Large intestine (tissue), 3 donors: Measurements from ENCODE around the gene PRKCE. TPM values are rescaled to one million over a fixed set of nuclear protein-coding genes. Genes with fewer than 3 reads are reported as not detected.

ENCODE experiments used
- DNase-seq, 2 donors: peaks; one replicate each; pipeline versions ENCODE4 v3.0.0 to v3.0.0-alpha.2; 2013
- H3K27ac ChIP-seq: one replicate; pipeline ENCODE4 v1.5.1; 2013; ENCODE audit warnings: low read length
- H3K27me3 ChIP-seq: 2 replicates; pipeline ENCODE4 v1.6.1; 2013; ENCODE audit warnings: low read length; ENCODE audit not compliant: control insufficient read depth, insufficient read depth
- H3K36me3 ChIP-seq: 2 replicates; pipeline ENCODE4 v1.6.1; 2013; ENCODE audit warnings: low read length; ENCODE audit not compliant: control insufficient read depth, insufficient read depth
- H3K4me1 ChIP-seq: one replicate; pipeline ENCODE4 v1.6.1; 2013; ENCODE audit warnings: low read length; ENCODE audit not compliant: control insufficient read depth, insufficient read depth
- H3K4me3 ChIP-seq: one replicate; pipeline ENCODE4 v1.5.1; 2013; ENCODE audit warnings: low read length
- H3K9me3 ChIP-seq: one replicate; pipeline ENCODE4 v1.6.1; 2013; ENCODE audit warnings: mild to moderate bottlenecking, low read depth, low read length, moderate library complexity; ENCODE audit not compliant: control insufficient read depth
- WGBS: methylation state at CpG from one replicate; pipeline ENCODE4 v1.1.5; 2013; ENCODE audit warnings: low lambda C conversion rate; ENCODE audit not compliant: insufficient coverage; 5-methylcytosine and 5-hydroxymethylcytosine counted together
- polyA plus RNA-seq: library from polyadenylated mRNA; unstranded; fragments of 120-200 nt; gene quantifications from one replicate; pipeline ENCODE4 v1.2.1, GENCODE V29; 2013

Gene PRKCE
- polyA plus RNA-seq, 1 donor: 13.0 TPM

DNA sequence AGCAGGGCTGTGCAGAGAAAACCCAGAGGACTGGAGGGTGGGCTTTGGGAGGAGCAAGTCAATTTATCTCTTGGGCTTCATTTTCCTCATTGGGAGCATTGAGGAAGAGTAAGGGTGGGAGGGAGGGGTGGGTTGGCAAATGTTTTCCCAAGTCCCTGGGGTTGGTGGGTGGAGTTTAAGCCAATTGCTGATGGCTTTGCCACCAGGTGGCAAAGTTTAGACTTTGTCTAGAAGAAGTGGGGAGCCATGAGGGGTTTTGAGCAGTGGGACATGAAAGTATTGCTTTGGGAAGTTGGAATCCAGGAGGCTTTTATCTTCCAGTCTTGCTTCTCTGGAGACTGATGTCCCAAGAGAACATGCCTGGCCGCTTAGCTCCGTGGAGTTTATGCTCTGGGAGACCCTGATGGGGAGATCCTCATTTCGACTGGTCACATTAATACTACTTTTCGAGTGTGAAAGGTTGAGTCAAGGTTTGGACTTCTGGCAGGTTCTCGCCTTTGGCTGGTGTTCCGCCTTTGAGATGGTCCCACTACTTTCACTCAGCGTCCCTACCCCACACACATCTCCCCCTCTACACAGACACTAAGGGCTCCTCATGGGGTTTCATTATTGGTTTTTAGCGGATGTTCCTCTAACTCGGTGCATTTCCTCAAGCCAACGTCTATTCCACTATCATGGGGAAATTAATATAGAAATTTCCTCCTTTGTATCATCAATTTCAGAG lies 126.7 kb downstream of the PRKCE start:
- 92% methylated on average over 2 of the region's 10 CpGs for WGBS
- no peaks in the 10 kb centered on the region for H3K9me3 ChIP-seq
- no peaks in the 10 kb centered on the region for H3K4me1 ChIP-seq
- H3K27ac ChIP-seq: no peak overlapping the region
- no peak for DNase-seq
- H3K27me3 ChIP-seq: no peaks in the 10 kb centered on the region
- no peaks in the 10 kb centered on the region for H3K36me3 ChIP-seq
- no peak overlapping the region for H3K4me3 ChIP-seq

DNA sequence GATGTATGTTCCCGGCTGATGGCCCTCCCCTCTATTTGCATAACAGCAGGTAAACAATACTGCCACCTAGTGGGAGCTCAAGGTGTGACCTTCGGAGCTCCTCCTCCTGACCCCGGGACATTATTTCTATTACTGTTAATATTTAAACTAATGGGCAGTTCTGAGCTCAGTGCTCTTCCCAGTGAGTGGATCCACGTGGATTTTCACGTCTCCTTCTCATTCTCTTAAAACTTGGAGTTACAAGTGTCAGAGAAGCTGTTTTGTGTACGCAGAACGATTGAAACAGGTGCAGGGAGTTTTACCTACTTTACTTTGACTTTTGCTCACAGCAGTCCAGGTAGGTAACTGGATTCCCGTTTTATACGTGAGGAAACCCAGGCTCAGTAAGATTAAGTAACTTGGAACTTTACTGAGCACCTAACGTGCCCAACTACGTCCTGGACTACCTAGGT lies 127.3 kb downstream of the PRKCE start:
- no peak overlapping the region for H3K4me3 ChIP-seq
- H3K27me3 ChIP-seq: no peaks in the 10 kb centered on the region
- H3K4me1 ChIP-seq: no peaks in the 10 kb centered on the region
- no peaks in the 10 kb centered on the region for H3K9me3 ChIP-seq
- peak; percentile 43 to 55 for DNase-seq
- H3K27ac ChIP-seq: no peak overlapping the region
- WGBS: 10% methylated on average over 2 of the region's 11 CpGs
- H3K36me3 ChIP-seq: no peaks in the 10 kb centered on the region

DNA sequence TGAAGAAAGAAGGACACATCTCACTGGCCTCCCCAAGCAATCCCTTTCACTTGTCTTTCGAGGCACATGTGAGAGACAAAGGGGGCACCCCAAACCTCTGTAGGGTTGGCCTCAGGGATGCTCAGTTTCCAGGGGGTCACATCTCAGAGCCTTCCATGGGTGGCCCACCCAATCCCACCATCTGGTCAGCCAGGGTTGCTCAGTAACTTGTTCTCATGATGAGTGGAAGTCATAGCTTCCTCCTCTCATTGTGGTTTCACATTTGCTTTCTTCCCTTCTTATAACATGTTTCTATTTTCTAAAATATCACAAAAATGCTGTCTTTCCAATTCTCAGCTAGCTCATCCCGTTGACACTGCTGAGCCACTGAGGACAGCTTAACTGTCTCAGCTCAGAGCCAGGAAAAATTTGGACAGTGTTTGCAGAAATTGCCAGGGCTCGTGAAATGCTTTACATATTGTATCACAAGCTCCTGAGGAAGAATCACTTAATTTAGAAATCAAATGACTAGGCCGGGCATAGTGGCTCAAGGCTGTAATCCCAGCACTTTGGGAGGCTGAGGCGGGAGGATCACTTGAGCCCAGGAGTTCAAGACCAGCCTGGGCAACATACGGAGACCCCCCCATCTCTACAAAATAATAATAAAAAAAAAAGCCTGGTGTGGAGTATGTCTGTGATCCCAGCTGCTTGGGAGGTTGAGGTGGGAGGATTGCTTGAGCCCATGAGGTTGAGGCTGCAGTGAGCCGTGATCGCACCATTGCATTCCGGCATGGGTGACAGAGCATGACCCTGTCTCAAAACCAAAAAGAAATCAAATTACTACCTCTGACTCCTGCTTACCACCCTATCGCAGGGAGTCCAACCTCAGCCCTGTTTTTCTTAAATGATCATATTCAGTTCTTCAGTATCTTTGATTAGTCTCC lies 129.3 kb downstream of the PRKCE start:
- no peak overlapping the region for H3K27ac ChIP-seq

DNA sequence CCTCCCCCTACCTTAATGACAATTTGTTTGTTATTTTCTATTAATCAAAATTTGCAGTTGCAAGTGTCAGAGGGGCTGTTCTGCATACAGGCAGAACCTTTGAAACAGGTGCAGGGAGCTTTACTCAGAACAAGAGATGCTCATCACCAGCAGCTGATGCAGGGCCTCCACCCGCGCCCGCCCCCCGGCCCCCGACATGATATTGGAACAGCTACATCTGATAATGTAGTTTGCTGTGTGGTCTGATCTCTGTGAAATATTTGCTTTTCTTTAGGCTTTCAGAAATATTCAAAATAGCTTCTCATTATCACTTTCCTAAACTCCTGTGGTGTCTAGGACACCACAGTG lies 130.0 kb downstream of the PRKCE start:
- Histone ChIP-seq H3K4me3 (no peak overlapping the region), H3K27me3 (no peaks in the 10 kb centered on the region), H3K36me3 (no peaks in the 10 kb centered on the region), H3K4me1 (no peaks in the 10 kb centered on the region), H3K9me3 (no peaks in the 10 kb centered on the region), H3K27ac (no peak overlapping the region)
- no peak for DNase-seq
- no CpG with 5 or more reads among the region's 5 CpGs for WGBS

More for the DNA sequence above, 129.3 kb downstream of the PRKCE start:
- H3K4me3 ChIP-seq: no peak overlapping the region
- H3K36me3 ChIP-seq: no peaks in the 10 kb centered on the region
- H3K27me3 ChIP-seq: no peaks in the 10 kb centered on the region
- no CpG with 5 or more reads among the region's 10 CpGs for WGBS
- DNase-seq: no peak
- H3K4me1 ChIP-seq: no peaks in the 10 kb centered on the region
- no peaks in the 10 kb centered on the region for H3K9me3 ChIP-seq

DNA sequence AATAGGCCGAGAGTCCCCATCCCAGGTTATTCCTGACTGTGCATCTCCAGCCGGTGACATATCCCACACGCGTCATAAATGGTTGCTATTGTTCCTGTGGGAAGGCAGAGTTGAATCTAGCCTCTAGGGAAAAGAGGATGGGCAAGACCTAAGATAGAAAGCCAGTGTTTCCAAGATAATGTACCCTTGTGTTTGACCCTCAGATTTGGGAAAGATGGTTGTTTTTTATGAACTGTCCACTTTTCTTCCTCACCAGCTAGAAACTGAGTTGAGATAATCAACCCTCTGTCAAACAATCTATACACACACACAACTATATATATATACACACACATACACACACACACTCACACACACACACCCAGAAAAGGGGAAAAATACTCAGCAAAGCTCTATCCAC lies 131.0 kb downstream of the PRKCE start:
- Histone ChIP-seq H3K9me3 (no peaks in the 10 kb centered on the region), H3K36me3 (no peaks in the 10 kb centered on the region), H3K27ac (no peak overlapping the region), H3K4me1 (no peaks in the 10 kb centered on the region), H3K27me3 (no peaks in the 10 kb centered on the region), H3K4me3 (no peak overlapping the region)
- no peak for DNase-seq
- 100% methylated on average over 2 of the region's 4 CpGs for WGBS

DNA sequence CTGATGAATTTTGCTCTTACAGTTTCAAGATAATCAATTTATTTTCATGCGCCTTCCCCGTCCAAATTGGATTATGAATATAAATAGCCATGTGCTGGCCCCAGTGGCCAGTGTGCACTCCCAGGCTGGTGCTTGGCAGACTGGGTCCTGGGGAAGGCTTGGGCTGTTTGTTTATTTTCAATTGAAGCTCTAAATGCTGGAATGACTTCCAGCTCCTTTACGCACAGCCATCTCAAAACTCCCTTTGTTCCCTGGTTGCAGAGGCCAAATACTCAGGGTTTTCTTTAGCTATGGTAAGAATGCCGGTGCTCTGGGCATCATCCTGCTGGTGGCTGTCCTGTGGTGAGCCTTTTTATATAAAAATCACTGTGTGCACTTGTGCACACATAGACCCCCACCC lies 131.5 kb downstream of the PRKCE start:
- Histone ChIP-seq H3K27me3 (no peaks in the 10 kb centered on the region), H3K27ac (no peak overlapping the region), H3K9me3 (no peaks in the 10 kb centered on the region), H3K36me3 (no peaks in the 10 kb centered on the region), H3K4me1 (no peaks in the 10 kb centered on the region), H3K4me3 (no peak overlapping the region)
- no CpG with 5 or more reads among the region's 4 CpGs for WGBS
- DNase-seq: no peak

DNA sequence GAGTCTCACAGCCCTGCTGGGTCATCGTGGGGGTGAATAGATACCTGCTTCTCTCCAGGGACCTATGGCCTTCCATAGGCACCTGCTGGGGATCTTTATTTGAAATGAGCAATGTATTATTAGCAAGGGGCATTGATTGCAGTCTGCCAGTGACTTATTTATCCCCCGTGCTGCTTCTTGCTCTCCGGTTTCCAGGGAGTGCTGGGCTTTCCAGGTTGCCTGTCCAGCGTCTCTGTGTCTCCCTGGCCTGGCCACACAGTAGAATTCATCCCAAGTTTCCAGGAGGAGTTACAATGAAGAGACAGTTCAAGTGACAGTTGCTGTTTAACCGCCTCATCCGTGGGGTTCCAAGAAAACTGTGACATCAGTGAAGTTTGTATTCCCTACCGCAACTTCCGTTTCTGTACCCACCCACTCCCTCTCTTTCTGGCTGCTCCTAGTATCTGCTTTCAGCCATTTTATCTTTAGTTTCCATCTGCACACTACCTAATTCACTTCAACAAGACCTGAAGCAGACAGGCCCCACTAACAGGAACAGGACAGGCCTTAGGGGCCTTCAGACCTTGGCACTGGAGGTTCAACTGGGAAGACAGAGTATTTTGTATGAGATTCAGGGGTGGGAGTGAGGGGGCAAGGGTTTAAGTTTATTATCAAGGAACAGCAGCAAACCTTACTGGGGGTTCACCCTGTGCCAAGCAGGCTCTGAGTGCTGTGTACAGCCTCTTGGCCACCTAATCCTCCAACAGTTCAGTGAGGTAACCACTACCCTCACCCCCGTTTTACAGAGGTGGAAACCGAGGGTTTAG lies 134.8 kb downstream of the PRKCE start:
- DNase-seq: no peak
- H3K27me3 ChIP-seq: no peaks in the 10 kb centered on the region
- H3K27ac ChIP-seq: no peak overlapping the region
- no peaks in the 10 kb centered on the region for H3K4me1 ChIP-seq
- no peaks in the 10 kb centered on the region for H3K9me3 ChIP-seq
- 94% methylated on average over 3 of the region's 10 CpGs for WGBS
- no peaks in the 10 kb centered on the region for H3K36me3 ChIP-seq
- no peak overlapping the region for H3K4me3 ChIP-seq

DNA sequence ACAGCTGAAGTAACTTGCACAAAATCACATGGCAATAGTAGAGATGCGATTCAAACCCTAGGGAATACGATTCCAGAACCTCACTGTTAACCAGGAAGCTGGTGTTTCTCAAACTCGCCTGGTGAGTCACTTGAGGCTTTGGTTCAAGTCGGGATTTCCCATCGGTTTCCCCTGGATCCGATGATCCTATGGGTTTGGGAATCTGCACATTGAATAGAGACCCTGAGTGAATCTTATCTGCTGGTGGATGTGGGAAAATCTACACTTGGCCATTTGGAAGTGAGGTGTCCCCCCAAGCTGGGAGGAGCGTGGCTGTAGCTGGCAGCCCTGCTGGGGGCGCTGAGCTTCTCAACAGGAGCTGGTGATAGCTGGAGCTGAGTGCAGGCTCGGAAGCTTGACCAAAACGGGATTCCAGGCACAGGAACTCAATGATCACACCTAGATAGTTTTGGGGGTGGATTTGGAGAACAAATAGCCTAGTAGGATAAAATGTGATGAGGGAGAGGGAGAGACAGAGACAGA lies 135.4 kb downstream of the PRKCE start:
- H3K4me1 ChIP-seq: no peaks in the 10 kb centered on the region
- H3K9me3 ChIP-seq: no peaks in the 10 kb centered on the region
- H3K27me3 ChIP-seq: no peaks in the 10 kb centered on the region
- no peak for DNase-seq
- WGBS: no CpG with 5 or more reads among the region's 10 CpGs
- H3K36me3 ChIP-seq: no peaks in the 10 kb centered on the region
- H3K27ac ChIP-seq: no peak overlapping the region
- no peak overlapping the region for H3K4me3 ChIP-seq

DNA sequence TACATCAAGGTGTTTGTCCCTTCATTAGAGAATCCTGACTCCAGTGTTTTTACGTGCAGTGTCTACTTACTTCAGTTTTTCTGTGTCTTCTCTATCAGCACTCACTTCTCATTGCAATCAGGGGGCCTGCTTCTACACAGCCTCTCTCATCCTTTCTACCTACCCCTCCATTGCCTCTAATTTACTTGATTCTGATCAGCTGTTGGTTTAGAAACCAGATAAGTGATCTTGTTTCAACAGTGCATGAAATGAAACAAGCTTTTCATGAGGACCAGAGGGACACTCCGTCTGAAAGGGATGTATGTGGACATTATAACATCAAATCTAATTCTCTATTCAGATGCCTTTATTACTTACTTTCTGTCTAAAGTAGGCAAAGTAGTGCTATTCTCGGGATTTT lies 136.9 kb downstream of the PRKCE start:
- DNase-seq: no peak
- Histone ChIP-seq H3K27ac (no peak overlapping the region), H3K36me3 (no peaks in the 10 kb centered on the region), H3K4me1 (no peaks in the 10 kb centered on the region), H3K27me3 (no peaks in the 10 kb centered on the region), H3K4me3 (no peak overlapping the region), H3K9me3 (no peaks in the 10 kb centered on the region)
- 100% methylated on average over 1 of the region's 3 CpGs for WGBS

DNA sequence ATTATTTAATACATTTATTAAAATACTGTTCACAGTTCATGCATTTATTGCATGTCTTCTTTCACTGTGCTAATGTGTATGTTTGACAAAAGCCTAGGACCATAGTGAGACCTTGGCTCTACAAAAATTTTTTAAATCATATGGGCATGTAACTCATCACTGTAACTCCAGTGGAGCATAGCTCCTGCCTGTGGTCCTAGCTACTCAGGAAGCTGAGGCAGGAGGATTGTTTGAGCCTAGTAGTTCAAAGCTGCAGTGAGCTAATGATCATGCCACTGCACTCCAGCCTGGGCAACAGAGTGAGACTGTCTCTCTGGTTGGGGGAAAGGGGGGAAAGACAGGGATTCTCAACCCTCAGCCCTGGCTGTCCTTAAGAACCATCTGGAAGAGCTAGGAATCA lies 137.8 kb downstream of the PRKCE start:
- H3K27me3 ChIP-seq: no peaks in the 10 kb centered on the region
- no peaks in the 10 kb centered on the region for H3K9me3 ChIP-seq

More for the DNA sequence above, 137.8 kb downstream of the PRKCE start:
- Histone ChIP-seq H3K4me1 (no peaks in the 10 kb centered on the region), H3K36me3 (no peaks in the 10 kb centered on the region), H3K4me3 (no peak overlapping the region), H3K27ac (no peak overlapping the region)
- DNase-seq: no peak
